ENCODE results near the gene KIF25.
"Not testable (repeated sequence)": the region's sequence is repeated elsewhere in the genome, so short reads cannot be mapped to it uniquely, and the experiment has no call there.

The KIF25 gene

GRCh38 chr6:167995302-167995701, 2.2 kb upstream of the KIF25 start:
- TF ChIP-seq CTCF (IDR thresholded peaks at IDR 0.05; ENCODE audit: insufficient read depth, low read depth, low read length, missing control alignments), result no peak
- H3K4me3 ChIP-seq (ENCODE audit: low read length), result no peak overlapping the region
- DNase-seq (ENCODE audit: low read depth), result no peak

- no peak overlapping the region for H3K4me3 ChIP-seq (ENCODE audit: low read length)
- no peak for DNase-seq (ENCODE audit: low read depth)
Measured at GRCh38 chr6:167995731-167996151, 1.7 kb upstream of the KIF25 start.

DNA sequence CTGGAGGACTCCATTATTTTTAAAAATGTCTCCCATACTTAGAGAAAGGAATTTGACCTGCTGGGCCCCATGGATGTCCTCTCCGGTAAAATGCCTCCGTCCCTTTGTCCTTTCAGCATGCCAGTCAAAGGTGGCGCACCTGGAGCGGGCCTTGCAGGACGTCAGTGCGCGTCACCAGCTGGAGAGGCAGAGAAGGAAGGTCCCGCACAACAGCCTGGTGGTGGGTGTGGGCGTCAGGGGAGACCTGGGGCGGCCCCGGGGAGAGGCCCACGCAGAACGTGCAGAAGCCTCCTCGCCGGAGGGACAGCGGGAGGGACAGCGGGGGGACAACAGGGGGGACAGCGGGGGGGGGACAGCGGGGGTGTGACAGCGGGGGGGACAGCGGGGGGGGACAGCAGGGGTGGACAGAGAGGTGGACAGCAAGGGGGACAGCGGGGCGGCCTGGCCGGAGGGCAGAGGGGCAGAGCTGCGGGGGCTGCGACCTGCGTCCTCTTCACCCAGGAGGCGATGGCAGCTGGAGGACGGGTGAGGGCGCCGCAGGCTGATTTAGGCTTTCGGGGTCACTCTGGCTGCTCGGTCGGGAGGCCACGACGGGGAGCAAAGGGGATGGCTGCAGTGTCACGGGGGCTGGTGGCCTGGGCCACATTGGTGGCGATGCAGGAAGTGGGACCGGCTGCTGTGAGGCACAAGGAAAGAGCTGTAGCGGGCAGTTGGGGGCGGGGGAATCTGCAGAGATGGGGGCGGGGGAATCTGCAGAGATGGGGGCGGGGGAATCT, 859 bp upstream of the KIF25 start:
- no peak overlapping the region for H3K4me3 ChIP-seq (ENCODE audit: low read length)
- no peak for TF ChIP-seq CTCF (IDR thresholded peaks at IDR 0.05; ENCODE audit: insufficient read depth, low read depth, low read length, missing control alignments)
- DNase-seq (ENCODE audit: low read depth), result no peak

More at GRCh38 chr6:167995731-167996151, 1.7 kb upstream of the KIF25 start:
- TF ChIP-seq CTCF (IDR thresholded peaks at IDR 0.05; ENCODE audit: insufficient read depth, low read depth, low read length, missing control alignments), result no peak

DNA sequence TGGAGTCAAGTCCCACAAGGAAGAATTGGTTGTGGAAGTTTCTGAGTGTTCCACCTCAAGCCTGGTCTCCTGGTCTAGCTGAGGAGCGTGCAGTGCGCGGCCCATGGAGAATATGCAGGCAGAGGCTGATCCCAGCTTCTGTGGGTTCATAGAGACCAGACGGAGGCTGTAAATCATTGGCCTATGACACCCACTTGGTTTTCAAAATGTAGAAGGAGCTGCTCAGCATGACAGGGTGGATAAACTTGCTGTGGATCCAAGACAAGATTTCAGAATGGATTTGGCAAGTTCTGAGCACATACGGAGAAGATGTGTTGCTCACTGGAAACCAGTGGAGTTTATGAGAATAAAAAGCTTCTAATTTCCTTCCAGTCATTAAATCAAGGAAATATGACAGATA, 744 bp downstream of the KIF25 start:
- DNase-seq (ENCODE audit: low read depth), result no peak
- TF ChIP-seq CTCF (IDR thresholded peaks at IDR 0.05; ENCODE audit: insufficient read depth, low read depth, low read length, missing control alignments), result no peak
- H3K4me3 ChIP-seq (ENCODE audit: low read length), result no peak overlapping the region

DNA sequence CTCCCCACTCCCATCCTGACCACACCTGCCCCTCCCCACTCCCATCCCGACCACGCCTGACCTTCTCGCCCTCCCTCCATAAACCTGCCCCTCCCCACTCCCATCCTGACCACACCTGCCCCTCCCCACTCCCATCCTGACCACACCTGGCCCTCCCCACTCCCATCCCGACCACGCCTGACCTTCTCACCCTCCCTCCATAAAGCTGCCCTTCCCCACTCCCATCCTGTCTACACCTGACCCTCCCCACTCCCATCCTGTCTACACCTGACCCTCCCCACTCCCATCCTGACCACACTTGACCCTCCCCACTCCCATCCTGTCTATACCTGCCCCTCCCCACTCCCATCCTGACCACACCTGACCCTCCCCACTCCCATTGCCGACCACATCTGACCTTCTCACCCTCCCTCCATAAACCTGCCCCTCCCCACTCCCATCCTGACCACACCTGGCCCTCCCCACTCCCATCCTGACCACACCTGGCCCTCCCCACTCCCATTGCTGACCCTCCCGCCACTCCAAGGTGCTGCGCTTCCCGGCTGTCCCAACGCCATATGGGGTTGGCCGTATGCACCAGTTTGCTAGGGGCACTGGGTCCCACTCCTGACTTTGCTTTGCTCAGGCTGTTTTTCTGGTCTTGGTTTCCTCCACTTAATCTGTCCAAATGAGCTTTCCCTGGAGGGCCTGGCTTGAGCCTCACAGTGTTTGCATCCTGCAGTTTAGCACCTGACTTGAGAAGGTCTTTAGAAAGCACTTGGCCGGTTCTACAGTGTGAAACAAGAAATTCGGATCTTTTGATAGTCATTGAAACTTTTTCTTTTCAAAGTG, 2.9 kb downstream of the KIF25 start:
- no peak for TF ChIP-seq CTCF (IDR thresholded peaks at IDR 0.05; ENCODE audit: insufficient read depth, low read depth, low read length, missing control alignments)

DNA sequence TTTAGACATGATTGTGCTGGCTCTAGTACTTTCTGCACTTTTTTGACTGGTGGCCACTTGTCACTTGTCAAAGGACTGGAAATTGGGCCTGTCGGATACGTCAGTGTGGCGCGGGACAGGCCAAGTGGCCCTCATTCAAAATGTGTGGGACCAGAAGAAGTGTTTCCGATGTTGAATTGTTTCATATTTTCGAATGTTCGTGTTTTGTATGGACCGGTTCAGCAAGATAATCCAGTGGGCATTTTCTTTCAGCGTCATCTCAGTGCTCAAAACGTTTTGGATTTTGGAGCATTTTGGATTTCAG, 3.5 kb downstream of the KIF25 start:
- DNase-seq (ENCODE audit: low read depth), result no peak
- no peak overlapping the region for H3K4me3 ChIP-seq (ENCODE audit: low read length)
- TF ChIP-seq CTCF (IDR thresholded peaks at IDR 0.05; ENCODE audit: insufficient read depth, low read depth, low read length, missing control alignments), result no peak

More for the DNA sequence above, 2.9 kb downstream of the KIF25 start:
- DNase-seq (ENCODE audit: low read depth), result no peak
- H3K4me3 ChIP-seq (ENCODE audit: low read length), result no peak overlapping the region

DNA sequence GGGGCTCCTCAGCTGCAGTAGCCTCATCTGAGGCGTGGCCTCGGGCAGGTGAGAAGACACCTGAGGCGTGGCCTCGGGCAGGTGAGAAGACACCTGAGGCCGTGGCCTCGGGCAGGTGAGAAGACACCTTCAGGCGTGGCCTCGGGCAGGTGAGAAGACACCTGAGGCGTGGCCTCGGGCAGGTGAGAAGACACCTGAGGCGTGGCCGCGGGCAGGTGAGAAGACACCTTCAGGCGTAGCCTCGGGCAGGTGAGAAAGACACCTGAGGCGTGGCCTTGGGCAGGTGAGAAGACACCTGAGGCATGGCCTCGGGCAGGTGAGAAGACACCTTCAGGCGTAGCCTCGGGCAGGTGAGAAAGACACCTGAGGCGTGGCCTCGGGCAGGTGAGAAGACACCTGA, 4.0 kb downstream of the KIF25 start:
- not testable (repeated sequence) for H3K4me3 ChIP-seq (ENCODE audit: low read length); DNase-seq (ENCODE audit: low read depth)

All from epithelial cell of esophagus (primary cell).